Mammary microvascular endothelial cell (primary cell): Measurements from ENCODE around the gene CYP46A1. TPM values are rescaled to one million over a fixed set of nuclear protein-coding genes. Genes with fewer than 3 reads are reported as not detected.

Source experiments
- total RNA-seq: library from RNA; depleted of rRNA; stranded (reverse); fragments of >200 nt; gene quantifications from 2 replicates; pipeline ENCODE4 v1.2.3, GENCODE V29; 2015

The CYP46A1 gene
- 0.07 and 0.15 TPM in 2 replicates for total RNA-seq

DNA sequence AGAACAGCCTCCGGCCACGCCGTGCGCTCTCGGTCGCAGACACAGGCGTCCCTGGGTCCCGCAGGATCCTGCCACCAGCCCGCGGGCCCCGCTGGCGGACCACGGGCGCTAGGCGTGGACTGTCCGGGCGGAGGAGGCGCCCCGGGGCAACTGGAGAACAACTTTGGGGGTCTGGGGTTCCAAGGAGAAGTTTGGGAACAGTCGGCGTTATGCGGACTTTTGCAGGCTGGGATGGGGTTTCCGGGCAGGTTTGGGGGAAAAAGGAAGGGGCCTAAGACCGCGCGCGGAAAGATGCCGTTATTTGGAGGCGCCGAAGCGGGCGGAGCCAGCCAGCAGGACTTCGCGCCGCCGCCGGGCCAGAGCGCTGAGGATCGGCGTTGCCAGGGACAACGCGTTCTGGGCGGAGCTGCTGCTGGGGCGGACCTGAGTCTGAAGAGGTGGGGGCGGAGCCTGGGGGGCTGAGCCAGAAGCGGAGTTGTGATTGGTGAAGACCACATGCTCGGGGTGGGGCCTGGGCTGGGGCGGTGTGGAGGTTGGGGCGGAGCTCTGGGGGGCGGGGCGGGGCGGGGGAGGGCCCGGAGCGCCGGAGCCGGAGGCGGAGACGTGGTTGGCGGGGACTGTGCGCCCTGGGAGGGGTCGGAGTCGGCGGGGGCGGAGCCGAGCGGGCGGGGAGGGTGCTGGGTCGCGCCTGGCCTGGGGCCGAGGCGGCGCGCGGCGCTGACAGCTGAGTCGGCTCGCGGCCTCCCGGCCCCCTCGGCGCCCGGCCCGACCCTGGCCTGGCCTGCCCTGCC, at the start of gene CYP46A1:
Gene CYP46A1, plus strand, starts transcription at position 680 of the 791 bp plus-strand sequence. CDS start 120 bp downstream, outside the sequence.

DNA sequence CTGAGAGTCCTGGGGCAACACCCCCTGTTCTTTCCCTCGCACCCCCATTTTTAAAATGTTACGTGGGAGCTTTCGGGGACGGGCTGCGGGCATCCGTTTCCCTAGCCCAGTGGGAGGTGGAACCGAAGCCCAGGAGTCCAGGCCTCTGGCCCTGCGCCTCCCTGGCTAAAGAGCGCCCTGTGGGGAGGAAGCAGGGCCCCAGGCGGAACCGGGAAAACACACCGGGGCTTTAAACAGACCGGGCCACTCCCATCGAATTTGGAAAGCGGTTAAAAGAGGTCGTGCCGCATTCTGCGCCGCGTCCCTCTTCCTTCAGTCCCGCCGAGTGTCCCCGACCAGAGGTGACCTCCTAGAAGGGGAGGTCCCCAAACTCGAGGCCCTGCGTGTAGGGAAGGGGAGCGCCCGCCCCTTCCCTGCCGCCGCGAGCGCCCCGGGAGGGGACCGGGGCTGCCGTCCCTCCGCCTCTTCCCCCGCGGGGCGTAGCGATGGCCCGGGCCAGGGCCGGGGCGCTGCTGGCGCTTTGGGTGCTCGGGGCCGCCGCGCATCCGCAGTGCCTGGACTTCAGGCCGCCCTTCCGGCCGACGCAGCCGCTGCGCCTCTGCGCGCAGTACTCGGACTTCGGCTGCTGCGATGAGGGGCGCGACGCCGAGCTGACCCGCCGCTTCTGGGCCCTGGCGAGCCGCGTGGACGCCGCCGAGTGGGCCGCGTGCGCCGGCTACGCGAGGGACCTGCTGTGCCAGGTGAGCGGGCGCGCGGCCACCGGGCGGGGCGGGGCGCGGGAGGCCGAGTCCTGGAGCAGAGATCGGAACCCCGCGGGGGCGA, 39.2 kb upstream of the CYP46A1 start, which contains the start of gene HHIPL1:
Gene HHIPL1, plus strand, starts transcription at position 407 of the 822 bp plus-strand sequence. Its CDS starts 79 bp downstream, at position 486.

Other genes starting within 250 kb of the CYP46A1 start
- gene SETD3, start 203.4 kb upstream of the CYP46A1 start, total RNA-seq = 51.2 and 53.3 TPM in 2 replicates
- 14.0 and 24.6 TPM in 2 replicates for gene CCNK, start 202.9 kb upstream of the CYP46A1 start, total RNA-seq
- gene CCDC85C, start 80.1 kb upstream of the CYP46A1 start, total RNA-seq = 23.6 and 28.2 TPM in 2 replicates
- 3.3 and 4.7 TPM in 2 replicates for gene HHIPL1, start 39.2 kb upstream of the CYP46A1 start, total RNA-seq
- 24.8 and 37.9 TPM in 2 replicates for gene EML1, start 109.1 kb downstream of the CYP46A1 start, total RNA-seq